HG03521 (cell line): Measurements from ENCODE around the gene MED22.
A peak's percentile ranks its signal among the peaks of the same experiment; 100 is the strongest.
"Not testable (repeated sequence)": the region's sequence is repeated elsewhere in the genome, so short reads cannot be mapped to it uniquely, and the experiment has no call there.

Experiments
- ATAC-seq: cut with Tn5 transposase; IDR thresholded peaks from one replicate; pipeline ENCODE4 v1.9.1; 2021; ENCODE audit warnings: mild to moderate bottlenecking, moderate library complexity; ENCODE audit not compliant: unreplicated experiment

Gene MED22

GRCh38 chr9:133347985-133348717 lies at the start of gene MED22, which contains the start of gene RPL7A:
Gene MED22 (minus strand): TSS chr9:133348131. CDS start chr9:133346662, 1,469 bp downstream.
Gene RPL7A (plus strand): TSS chr9:133348218. CDS start chr9:133348244, 26 bp downstream.
- ATAC-seq: peak; percentile 63

DNA sequence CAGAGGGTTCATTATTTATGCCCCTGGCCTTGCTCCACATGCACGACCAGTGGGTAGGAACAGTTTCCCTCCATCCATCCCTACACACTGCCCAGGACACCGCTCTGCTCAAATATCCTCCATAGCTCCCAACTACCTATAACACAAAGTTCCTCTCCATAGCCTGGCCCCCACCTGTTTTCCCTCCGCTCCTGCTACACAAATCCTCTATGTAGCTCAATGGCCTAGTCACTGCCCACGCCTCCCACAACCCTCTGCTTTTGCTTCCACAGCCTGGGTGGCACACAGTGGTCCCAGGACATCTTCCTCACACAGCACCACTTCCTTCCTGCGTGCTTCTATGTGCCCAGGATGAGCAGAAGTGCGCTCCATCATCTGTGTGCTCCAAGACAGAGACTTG lies 49.4 kb upstream of the MED22 start:
- ATAC-seq: no peak

DNA sequence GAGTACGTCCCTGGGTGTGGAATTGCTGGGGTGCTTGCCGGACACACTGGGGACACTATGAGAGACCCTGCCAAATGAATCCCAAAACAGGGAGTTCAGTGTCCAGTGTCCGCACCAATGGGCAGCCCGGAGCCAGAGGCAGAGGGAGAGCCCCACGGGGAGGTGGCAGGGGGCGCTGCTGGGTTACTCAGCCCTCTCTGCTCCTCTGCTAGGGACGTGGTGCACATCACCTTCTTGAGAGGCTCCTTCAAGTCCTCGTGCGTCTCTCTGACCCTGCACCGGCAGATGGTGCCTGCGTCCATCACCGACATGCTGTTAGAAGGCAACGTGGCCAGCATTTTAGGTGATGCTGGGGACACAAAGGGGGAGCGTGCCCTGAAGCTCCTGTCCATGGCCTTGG lies 49.0 kb upstream of the MED22 start:
- ATAC-seq: no peak

- ATAC-seq: no peak
These were observed 46.8 kb upstream of the MED22 start for GRCh38 chr9:133394687-133395271.

- ATAC-seq: no peak
These were observed 45.5 kb upstream of the MED22 start for GRCh38 chr9:133393399-133393798.

DNA sequence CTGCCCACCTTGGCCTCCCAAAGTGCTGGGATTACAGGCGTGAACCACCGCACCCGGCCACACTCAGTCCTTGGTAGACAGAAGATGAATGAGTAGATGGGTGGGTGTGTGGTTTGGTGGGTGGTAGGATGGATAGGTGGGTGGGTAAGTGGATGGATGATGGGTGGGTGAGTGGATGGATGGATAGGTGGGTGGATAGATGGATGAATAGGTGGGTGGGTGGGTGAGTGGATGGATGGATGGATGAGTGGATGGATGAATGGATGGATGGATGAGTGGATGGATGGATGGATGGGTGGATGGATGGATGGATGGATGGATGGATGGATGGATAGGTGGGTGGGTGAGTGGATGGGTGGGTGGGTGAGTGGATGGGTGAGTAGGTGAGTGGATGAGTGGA lies 44.4 kb upstream of the MED22 start:
- not testable (repeated sequence) for ATAC-seq

DNA sequence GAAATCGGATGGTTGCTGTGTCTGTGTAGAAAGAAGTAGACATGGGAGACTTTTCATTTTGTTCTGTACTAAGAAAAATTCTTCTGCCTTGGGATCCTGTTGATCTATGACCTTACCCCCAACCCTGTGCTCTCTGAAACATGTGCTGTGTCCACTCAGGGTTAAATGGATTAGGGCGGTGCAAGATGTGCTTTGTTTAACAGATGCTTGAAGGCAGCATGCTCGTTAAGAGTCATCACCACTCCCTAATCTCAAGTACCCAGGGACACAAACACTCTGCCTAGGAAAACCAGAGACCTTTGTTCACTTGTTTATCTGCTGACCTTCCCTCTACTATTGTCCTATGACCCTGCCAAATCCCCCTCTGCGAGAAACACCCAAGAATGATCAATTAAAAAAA lies 43.5 kb upstream of the MED22 start:
- ATAC-seq: not testable (repeated sequence)

DNA sequence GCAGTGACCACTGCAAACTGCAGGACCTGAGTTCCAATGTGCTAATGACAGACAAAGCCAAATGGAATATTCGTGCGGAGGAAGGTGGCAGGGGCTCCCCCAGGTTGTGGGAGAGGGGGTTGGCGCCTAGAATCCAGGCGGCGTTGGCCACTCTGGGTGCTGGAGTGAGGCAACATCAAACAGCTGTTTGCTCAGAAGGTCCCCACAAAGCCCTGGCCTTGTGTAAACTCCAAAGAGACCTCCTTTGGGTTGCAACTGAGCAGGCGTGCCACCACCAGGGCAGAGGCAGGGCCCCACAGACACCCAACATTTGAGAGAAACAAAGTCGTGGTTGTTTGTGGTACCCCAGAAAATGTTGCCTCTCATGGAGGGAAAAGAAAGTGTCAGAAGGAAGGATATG lies 42.8 kb upstream of the MED22 start:
- ATAC-seq: no peak

GRCh38 chr9:133389562-133389961 lies 41.6 kb upstream of the MED22 start:
- ATAC-seq: no peak

DNA sequence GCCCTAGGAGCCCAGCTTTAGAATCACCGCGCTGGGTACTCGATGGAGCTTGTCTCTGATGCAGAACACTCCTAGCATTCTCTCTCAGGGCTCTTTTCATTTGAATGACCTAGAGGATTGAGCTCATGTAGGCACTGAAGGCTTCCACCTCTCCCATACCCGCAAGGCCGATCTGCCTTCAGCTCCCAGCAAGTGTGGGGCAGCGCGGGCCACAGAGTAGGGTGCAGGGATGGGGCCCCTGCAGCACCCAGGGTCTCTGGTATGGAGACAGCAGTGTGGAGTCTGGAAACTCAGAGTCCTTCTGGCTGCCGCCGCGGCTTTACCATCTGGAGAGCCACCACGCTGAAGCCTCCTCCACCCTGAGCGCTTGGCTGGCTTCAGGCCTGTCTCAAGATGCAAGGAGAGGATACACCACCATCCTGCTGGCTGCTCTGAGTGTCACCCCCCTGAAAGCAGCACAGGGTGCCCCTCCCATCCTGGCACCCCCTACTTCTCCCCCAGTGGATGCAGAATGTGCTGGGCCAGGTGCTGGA lies 41.2 kb upstream of the MED22 start:
- ATAC-seq: no peak

DNA sequence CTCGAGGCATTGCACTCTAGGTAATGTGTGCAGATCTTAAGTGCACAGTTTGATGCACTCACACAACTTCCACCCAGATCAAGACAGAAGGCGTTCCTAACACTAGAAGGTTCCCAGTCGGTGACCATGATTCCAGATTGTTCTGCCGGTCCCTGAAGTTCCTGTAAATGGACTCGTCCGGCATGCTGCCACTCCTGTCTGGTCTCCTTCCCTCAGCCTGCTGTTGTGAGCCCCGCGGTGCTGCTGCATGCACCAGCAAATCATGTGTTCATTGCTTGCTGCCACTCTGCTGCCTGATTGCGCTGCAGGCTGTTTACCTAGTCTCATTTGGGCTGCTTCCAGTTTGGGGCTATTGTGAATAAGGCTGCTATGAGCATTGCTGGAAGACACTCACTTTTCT lies 39.7 kb upstream of the MED22 start:
- ATAC-seq: no peak

- ATAC-seq: no peak
These were observed 38.4 kb upstream of the MED22 start for GRCh38 chr9:133386338-133386737.

DNA sequence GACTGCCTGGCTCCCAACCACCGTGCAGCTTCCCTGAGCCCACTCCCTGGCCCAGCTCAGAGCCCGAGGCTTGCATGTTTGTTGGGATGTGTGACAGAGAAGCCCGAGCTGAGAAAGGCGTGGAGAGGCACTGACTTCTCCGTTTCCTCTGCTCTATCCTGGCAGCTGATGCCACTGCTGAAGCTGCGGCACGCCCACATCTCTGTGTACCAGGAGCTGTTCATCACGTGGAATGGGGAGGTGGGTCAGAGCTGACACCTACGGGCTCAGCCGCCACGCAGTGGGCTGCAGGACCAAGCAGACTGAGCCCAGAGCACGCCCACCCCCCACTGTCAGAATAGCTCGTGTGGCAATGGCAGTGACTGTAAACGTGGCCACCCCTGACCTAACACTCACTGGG lies 37.5 kb upstream of the MED22 start:
- ATAC-seq: no peak

GRCh38 chr9:133384736-133385321 lies 36.9 kb upstream of the MED22 start:
- no peak for ATAC-seq

DNA sequence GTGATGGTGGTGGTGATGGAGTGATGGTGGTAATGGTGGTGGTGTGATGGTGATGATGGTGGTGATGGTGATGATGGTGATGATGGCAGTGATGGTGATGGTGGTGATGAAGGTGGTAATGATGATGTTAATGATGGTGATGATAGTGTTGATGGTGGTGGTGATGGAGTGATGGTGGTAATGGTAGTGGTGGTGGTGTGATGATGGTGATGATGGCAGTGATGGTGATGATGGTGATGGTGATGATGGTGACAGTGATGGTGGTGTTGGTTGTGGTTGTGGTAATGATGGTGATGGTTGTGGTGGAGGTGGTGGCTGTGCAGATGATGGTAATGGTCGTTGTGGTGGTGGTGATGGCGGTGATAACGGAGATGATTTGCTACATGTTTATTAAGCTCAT lies 35.5 kb upstream of the MED22 start:
- no peak for ATAC-seq

GRCh38 chr9:133382507-133383141 lies 34.7 kb upstream of the MED22 start:
- ATAC-seq: no peak

DNA sequence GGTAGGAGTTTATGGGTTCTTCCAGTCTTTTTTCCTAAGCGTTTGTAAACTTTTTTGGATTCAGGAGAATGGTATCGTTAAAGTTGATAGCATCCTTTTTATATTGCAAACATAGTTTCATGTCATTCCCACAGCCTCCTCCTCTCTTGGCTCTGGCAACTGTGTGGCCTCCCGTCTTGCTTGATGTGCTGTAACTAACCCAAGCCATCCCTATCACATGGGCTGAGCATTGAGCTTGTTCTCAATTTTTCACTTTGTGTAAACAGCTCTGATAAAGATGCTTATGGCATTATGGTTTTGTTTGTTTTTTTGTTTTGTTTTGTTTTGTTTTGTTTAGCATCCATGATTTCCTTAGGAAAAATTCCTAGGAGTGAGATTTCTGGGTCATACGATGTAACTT lies 32.8 kb upstream of the MED22 start:
- ATAC-seq: no peak

DNA sequence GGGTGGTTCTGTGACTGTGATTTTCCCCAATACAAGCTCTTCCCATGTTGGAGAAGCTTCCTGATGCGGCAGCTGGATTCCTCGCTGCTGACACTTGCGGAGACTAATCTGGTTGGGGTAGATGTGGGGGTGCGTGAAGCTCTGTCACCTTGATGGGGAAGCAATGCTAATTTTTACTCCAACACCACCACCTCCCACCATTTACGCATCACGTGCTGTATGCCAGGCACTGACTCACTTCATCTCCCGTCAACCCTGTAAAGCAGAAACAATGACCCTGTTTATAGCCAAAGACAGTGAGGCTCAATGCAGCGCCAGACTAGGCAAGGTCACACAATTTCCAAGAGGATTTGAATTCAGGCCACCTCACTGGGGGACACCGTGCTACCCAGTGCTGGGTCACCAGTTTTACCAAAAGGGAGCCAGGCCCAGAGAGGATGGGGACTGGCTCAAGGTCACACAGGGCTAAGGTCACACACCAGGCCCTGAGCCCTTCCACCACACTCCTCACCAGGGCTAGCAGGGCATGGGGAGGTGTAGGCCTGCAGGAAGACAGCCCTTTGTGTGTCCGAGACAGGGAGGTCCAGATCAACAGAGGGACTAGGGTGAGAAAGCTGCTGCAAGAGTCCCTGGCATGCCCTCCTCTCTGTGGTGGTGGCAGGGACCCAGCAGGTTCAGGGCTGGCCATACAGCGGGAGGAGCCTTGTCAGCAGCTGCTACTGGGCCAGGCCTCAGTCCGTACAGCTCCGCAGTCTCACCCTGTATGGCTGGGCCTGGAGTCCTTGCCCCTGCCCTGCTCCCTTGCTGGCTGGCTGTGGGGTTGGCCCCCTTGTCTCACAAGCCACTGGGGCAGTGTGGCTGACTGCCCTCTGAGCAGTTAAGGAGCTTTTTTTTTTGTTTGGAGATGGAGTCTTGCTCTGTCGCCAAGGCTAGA lies 31.5 kb upstream of the MED22 start:
- no peak for ATAC-seq

DNA sequence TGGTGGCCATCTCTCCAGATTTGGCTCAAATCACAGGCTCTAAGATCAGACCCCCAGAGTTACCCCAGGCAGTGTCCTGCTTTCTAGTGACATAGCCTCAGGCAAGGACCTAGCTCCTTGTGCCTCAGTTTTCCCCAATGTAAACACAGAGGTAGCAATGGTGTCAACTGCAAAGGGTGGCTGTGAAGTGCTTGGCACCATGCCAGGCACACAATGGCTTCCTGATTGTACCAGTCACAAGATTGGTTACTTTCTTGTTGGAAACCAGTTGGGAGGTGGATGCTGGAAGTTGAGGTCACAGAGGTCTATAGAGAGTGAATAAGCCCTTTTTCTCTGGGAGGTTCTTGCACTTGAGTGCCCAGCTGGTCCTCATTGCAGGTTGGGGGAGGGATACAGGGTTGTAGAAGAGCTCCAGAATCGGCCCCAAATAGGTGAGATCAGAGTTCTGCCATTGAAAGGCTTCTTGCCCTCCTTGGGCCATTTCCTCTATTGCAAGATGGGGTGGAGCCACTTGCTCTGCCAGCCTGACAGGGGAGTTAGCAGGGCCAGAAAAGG lies 30.6 kb upstream of the MED22 start:
- no peak for ATAC-seq

DNA sequence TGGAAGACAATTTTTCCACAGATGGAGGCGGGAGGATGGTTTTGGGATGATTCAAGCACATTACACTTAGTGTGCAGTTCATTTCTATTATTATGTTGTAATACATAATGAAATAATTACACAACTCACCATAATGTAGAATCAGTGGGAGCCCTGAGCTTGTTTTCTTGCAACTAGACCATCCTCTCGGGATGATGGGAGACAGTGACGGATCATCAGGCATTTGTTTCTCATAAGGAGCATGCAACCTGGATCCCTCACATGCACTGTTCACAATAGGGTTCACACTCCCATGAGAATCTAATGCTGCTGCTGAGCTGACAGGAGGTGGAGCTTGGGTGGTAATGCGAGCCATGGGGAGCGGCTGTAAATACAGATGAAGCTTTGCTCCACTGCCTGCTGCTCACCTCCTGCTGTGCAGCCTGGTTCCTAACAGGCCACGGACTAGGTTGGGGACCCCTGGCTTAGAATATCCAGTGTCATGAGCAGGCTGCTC lies 29.8 kb upstream of the MED22 start:
- ATAC-seq: no peak
